Measurements from ENCODE around the gene KDELR3. TPM values are rescaled to one million over a fixed set of nuclear protein-coding genes. Genes with fewer than 3 reads are reported as not detected.

The KDELR3 gene
- total RNA-seq, 2 experiments from 2014 or later = 0.94 to 0.97 TPM

GRCh38 chr22:38428714-38429113 is 39.2 kb upstream of the KDELR3 start:
- intact Hi-C loops (cut with micrococcal nuclease) = no loop called here
- DNase-seq = no peak
- no peaks in the 10 kb centered on the region for H3K36me3 Mint-ChIP-seq
- POLR2A ChIA-PET = no interaction called here
- H3K9me3 Mint-ChIP-seq = no peaks in the 10 kb centered on the region
- no peak overlapping the region for H3K4me3 Mint-ChIP-seq
- H3K27me3 Mint-ChIP-seq = no peaks in the 10 kb centered on the region
- CTCF ChIA-PET = no interaction called here
- no peaks in the 10 kb centered on the region for H3K4me1 Mint-ChIP-seq (ENCODE audit: low read depth)
- H3K27ac Mint-ChIP-seq = no peak overlapping the region

GRCh38 chr22:38429499-38430068 is 38.3 kb upstream of the KDELR3 start:
- no peak for DNase-seq
- Mint-ChIP-seq H3K4me1 (ENCODE audit: low read depth) (no peaks in the 10 kb centered on the region), H3K27me3 (no peaks in the 10 kb centered on the region), H3K27ac (no peak overlapping the region), H3K4me3 (no peak overlapping the region), H3K36me3 (no peaks in the 10 kb centered on the region), H3K9me3 (no peaks in the 10 kb centered on the region)
- ChIA-PET CTCF (no interaction called here), POLR2A (no interaction called here)
- intact Hi-C loops (cut with micrococcal nuclease) = no loop called here

- H3K27ac Mint-ChIP-seq = no peak overlapping the region
- no peaks in the 10 kb centered on the region for H3K4me1 Mint-ChIP-seq (ENCODE audit: low read depth)
- ChIA-PET CTCF (no interaction called here), POLR2A (no interaction called here)
- H3K9me3 Mint-ChIP-seq = no peaks in the 10 kb centered on the region
- no peaks in the 10 kb centered on the region for H3K36me3 Mint-ChIP-seq
- no peak overlapping the region for H3K4me3 Mint-ChIP-seq
- DNase-seq = no peak
- intact Hi-C loops (cut with micrococcal nuclease) = no loop called here
- H3K27me3 Mint-ChIP-seq = no peaks in the 10 kb centered on the region
These were observed 36.5 kb upstream of the KDELR3 start for GRCh38 chr22:38431266-38432010.

GRCh38 chr22:38432264-38432663 is 35.6 kb upstream of the KDELR3 start:
- ChIA-PET CTCF (no interaction called here), POLR2A (no interaction called here)
- Mint-ChIP-seq H3K27ac (no peak overlapping the region), H3K27me3 (no peaks in the 10 kb centered on the region), H3K4me3 (no peak overlapping the region), H3K9me3 (no peaks in the 10 kb centered on the region), H3K36me3 (no peaks in the 10 kb centered on the region), H3K4me1 (ENCODE audit: low read depth) (no peaks in the 10 kb centered on the region)
- no peak for DNase-seq
- intact Hi-C loops (cut with micrococcal nuclease) = no loop called here

GRCh38 chr22:38433871-38434270 is 34.0 kb upstream of the KDELR3 start:
- Mint-ChIP-seq H3K36me3 (no peaks in the 10 kb centered on the region), H3K4me3 (no peak overlapping the region), H3K27ac (no peak overlapping the region), H3K4me1 (ENCODE audit: low read depth) (no peaks in the 10 kb centered on the region), H3K27me3 (no peaks in the 10 kb centered on the region), H3K9me3 (no peaks in the 10 kb centered on the region)
- DNase-seq = no peak
- CTCF ChIA-PET = interaction anchor here (1.6 kb wide), 1 partner anchor 21 kb away, joined by 4 read pairs; no protein-coding TSS in a partner anchor
- intact Hi-C loops (cut with micrococcal nuclease) = no loop called here
- POLR2A ChIA-PET = no interaction called here

GRCh38 chr22:38435010-38435409 is 32.9 kb upstream of the KDELR3 start:
- Mint-ChIP-seq H3K4me3 (no peak overlapping the region), H3K4me1 (ENCODE audit: low read depth) (no peaks in the 10 kb centered on the region), H3K27ac (no peak overlapping the region), H3K27me3 (no peaks in the 10 kb centered on the region), H3K36me3 (no peaks in the 10 kb centered on the region), H3K9me3 (no peaks in the 10 kb centered on the region)
- ChIA-PET CTCF (interaction anchor here (0.7 to 1.6 kb wide), 2 partner anchors 11 to 22 kb away, joined by 3 to 4 read pairs; no protein-coding TSS in a partner anchor), POLR2A (interaction anchor here (0.6 kb wide), 1 partner anchor 187 kb away, joined by 3 read pairs; no protein-coding TSS in a partner anchor)
- no peak for DNase-seq
- intact Hi-C loops (cut with micrococcal nuclease) = no loop called here

- Mint-ChIP-seq H3K27ac (no peak overlapping the region), H3K4me1 (ENCODE audit: low read depth) (no peaks in the 10 kb centered on the region), H3K4me3 (no peak overlapping the region), H3K9me3 (no peaks in the 10 kb centered on the region), H3K27me3 (no peaks in the 10 kb centered on the region), H3K36me3 (no peaks in the 10 kb centered on the region)
- ChIA-PET POLR2A (interaction anchor here (0.6 kb wide), 1 partner anchor 161 kb away, joined by 3 read pairs; no protein-coding TSS in a partner anchor), CTCF (no interaction called here)
- intact Hi-C loops (cut with micrococcal nuclease) = no loop called here
- DNase-seq = no peak
These were observed 31.9 kb upstream of the KDELR3 start for GRCh38 chr22:38435965-38436364.

GRCh38 chr22:38436629-38437395 is 31.1 kb upstream of the KDELR3 start:
- Mint-ChIP-seq H3K27ac (no peak overlapping the region), H3K9me3 (no peaks in the 10 kb centered on the region), H3K36me3 (no peaks in the 10 kb centered on the region), H3K27me3 (no peaks in the 10 kb centered on the region), H3K4me3 (no peak overlapping the region), H3K4me1 (ENCODE audit: low read depth) (no peaks in the 10 kb centered on the region)
- POLR2A ChIA-PET = no interaction called here
- CTCF ChIA-PET = no interaction called here
- DNase-seq = no peak
- intact Hi-C loops (cut with micrococcal nuclease) = no loop called here

GRCh38 chr22:38437416-38437815 is 30.5 kb upstream of the KDELR3 start:
- ChIA-PET CTCF (no interaction called here), POLR2A (no interaction called here)
- Mint-ChIP-seq H3K4me3 (no peak overlapping the region), H3K27ac (no peak overlapping the region), H3K9me3 (no peaks in the 10 kb centered on the region), H3K27me3 (no peaks in the 10 kb centered on the region), H3K4me1 (ENCODE audit: low read depth) (no peaks in the 10 kb centered on the region), H3K36me3 (no peaks in the 10 kb centered on the region)
- intact Hi-C loops (cut with micrococcal nuclease) = no loop called here
- DNase-seq = no peak

- DNase-seq = no peak
- ChIA-PET POLR2A (no interaction called here), CTCF (no interaction called here)
- no peak overlapping the region for H3K27ac Mint-ChIP-seq
- no peaks in the 10 kb centered on the region for H3K4me1 Mint-ChIP-seq (ENCODE audit: low read depth)
- H3K4me3 Mint-ChIP-seq = no peak overlapping the region
- no peaks in the 10 kb centered on the region for H3K36me3 Mint-ChIP-seq
- intact Hi-C loops (cut with micrococcal nuclease) = no loop called here
- H3K27me3 Mint-ChIP-seq = peaks cover 2% of the 10 kb centered on the region
- no peaks in the 10 kb centered on the region for H3K9me3 Mint-ChIP-seq
These were observed 27.0 kb upstream of the KDELR3 start for GRCh38 chr22:38440747-38441350.

GRCh38 chr22:38441620-38442287 is 26.1 kb upstream of the KDELR3 start:
- Mint-ChIP-seq H3K4me1 (ENCODE audit: low read depth) (no peaks in the 10 kb centered on the region), H3K27ac (no peak overlapping the region), H3K9me3 (no peaks in the 10 kb centered on the region), H3K27me3 (peaks cover 2% of the 10 kb centered on the region), H3K4me3 (no peak overlapping the region), H3K36me3 (no peaks in the 10 kb centered on the region)
- CTCF ChIA-PET = no interaction called here
- intact Hi-C loops (cut with micrococcal nuclease) = no loop called here
- POLR2A ChIA-PET = no interaction called here
- no peak for DNase-seq
